SK-N-MC (cell line): ENCODE measurements around the gene LTC4S.

Experiments
- EZH2 ChIP-seq: fragments of 200-600 bp; sonication (generic); IDR thresholded peaks from one replicate; pipeline ENCODE4 v1.6.1; 2017; ENCODE audit warnings: antibody characterized with exemption
- POLR2AphosphoS5 ChIP-seq: IDR thresholded peaks from 2 replicates; pipeline ENCODE4 v1.6.1; 2012; ENCODE audit warnings: mild to moderate bottlenecking, low read depth, low read length, borderline replicate concordance

DNA sequence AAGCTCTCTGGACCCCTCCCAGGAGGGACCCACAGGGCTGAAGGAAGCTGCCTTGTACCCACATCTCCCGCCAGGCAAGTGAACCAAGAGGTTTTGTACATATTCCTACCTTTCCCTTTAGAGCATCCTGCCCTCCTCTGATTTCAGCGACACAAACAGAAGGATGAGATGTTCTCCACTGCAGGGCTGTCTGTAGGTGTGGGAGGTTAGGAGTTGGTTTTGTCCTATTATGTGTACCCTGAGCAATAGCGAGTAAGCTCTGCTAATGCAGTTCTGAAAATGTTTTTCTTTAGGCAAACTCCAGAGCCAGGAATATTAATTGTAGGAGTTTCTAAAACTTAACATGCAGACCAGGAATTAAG, 39.9 kb downstream of the LTC4S start:
- no peak for TF ChIP-seq EZH2
- no peak for TF ChIP-seq POLR2AphosphoS5
